T-cell (primary cell): ENCODE measurements around the gene FBXO34. TPM values are rescaled to one million over a fixed set of nuclear protein-coding genes. Genes with fewer than 3 reads are reported as not detected.
"Not testable (repeated sequence)": the region's sequence is repeated elsewhere in the genome, so short reads cannot be mapped to it uniquely, and the experiment has no call there.

Experiments
- ATAC-seq, 4 experiments: fragments of 200-7000 bp in 3 of 4; fragments of 150-1000 bp in 1 of 4; cut with Tn5 transposase; replicated peaks in 1 of 4; 1 replicate in 3 of 4; 2 replicates in 1 of 4; pipeline ENCODE4 v1.10.0; 2021; ENCODE audit warnings: moderate library complexity in 3 of 4, mild to moderate bottlenecking in 2 of 4, moderate number of reproducible peaks in 1 of 4
- CTCF ChIA-PET, 2 donors: fragments of 300-600 bp; sonication (Branson Sonifier 250); formaldehyde crosslinking; loops; one replicate each; lab custom pipeline; 2022; ENCODE audit warnings: antibody characterized with exemption in 2 of 2; lab: Charles Lee
- POLR2A ChIA-PET, 2 donors: fragments of 300-600 bp; sonication (Branson Sonifier 250); formaldehyde crosslinking; loops; one replicate each; lab custom pipeline; 2022; ENCODE audit warnings: antibody characterized with exemption in 2 of 2; lab: Charles Lee
- DNase-seq, 35 experiments: peaks; one replicate each; pipeline versions ENCODE4 v3.0.0 to v3.0.0-alpha.2; 2013 to 2023
- H3K27ac ChIP-seq: one replicate; pipeline ENCODE4 v1.5.1; 2013; ENCODE audit warnings: low read length
- H3K27me3 ChIP-seq, 2 experiments: replicated peaks in 1 of 2; 1 replicate in 1 of 2; 2 replicates in 1 of 2; pipeline versions ENCODE4 v1.6.1 to v1.7.0; 2013; ENCODE audit warnings: low read length in 1 of 2, mixed read lengths in 1 of 2; ENCODE audit not compliant: control insufficient read depth in 2 of 2, insufficient read depth in 2 of 2; ENCODE audit errors: extremely low read depth in 1 of 2
- H3K36me3 ChIP-seq, 2 donors: 1 replicate in 1 of 2; 2 replicates in 1 of 2; pipeline versions ENCODE4 v1.6.1 to v1.7.0; 2013; ENCODE audit warnings: low read length in 1 of 2; ENCODE audit not compliant: control insufficient read depth in 2 of 2, insufficient read depth in 1 of 2; ENCODE audit errors: extremely low read depth in 1 of 2
- H3K4me1 ChIP-seq, 2 experiments: 1 replicate in 1 of 2; 2 replicates in 1 of 2; pipeline versions ENCODE4 v1.6.1 to v1.7.0; 2013; ENCODE audit warnings: low read length in 2 of 2, mixed read lengths in 1 of 2; ENCODE audit not compliant: insufficient read depth in 2 of 2, control insufficient read depth in 1 of 2; ENCODE audit errors: extremely low read depth in 1 of 2
- H3K4me3 ChIP-seq, 2 donors: 1 replicate in 1 of 2; 2 replicates in 1 of 2; pipeline versions ENCODE4 v1.5.1 to v1.7.0; 2013; ENCODE audit warnings: mild to moderate bottlenecking in 2 of 2, low read length in 1 of 2, moderate library complexity in 1 of 2; ENCODE audit not compliant: control insufficient read depth in 1 of 2; ENCODE audit errors: extremely low read depth in 1 of 2
- H3K9me3 ChIP-seq: 2 replicates; pipeline ENCODE4 v1.7.0; 2013
- H3K27ac Mint-ChIP-seq, 2 donors: one replicate each; pipeline ENCODE4 v1.8.0; 2020 to 2021; ENCODE audit warnings: mild to moderate bottlenecking in 2 of 2, mixed read lengths in 2 of 2
- H3K27me3 Mint-ChIP-seq, 2 donors: one replicate each; pipeline ENCODE4 v1.8.0; 2021 to 2022; ENCODE audit warnings: mixed read lengths in 2 of 2
- H3K36me3 Mint-ChIP-seq: one replicate; pipeline ENCODE4 v1.8.0; 2021; ENCODE audit warnings: mixed read lengths
- H3K4me1 Mint-ChIP-seq, 3 donors: one replicate each; pipeline ENCODE4 v1.8.0; 2020 to 2022; ENCODE audit warnings: mixed read lengths in 3 of 3, mild to moderate bottlenecking in 1 of 3
- H3K4me3 Mint-ChIP-seq, 3 donors: one replicate each; pipeline ENCODE4 v1.8.0; 2020 to 2022; ENCODE audit warnings: mild to moderate bottlenecking in 3 of 3, mixed read lengths in 3 of 3, moderate library complexity in 3 of 3
- H3K9me3 Mint-ChIP-seq, 3 donors: one replicate each; pipeline ENCODE4 v1.8.0; 2020 to 2022; ENCODE audit warnings: mixed read lengths in 3 of 3
- WGBS: methylation state at CpG from one replicate; pipeline ENCODE4 v1.1.5; 2013; ENCODE audit warnings: missing lambda C conversion rate; ENCODE audit not compliant: insufficient coverage; 5-methylcytosine and 5-hydroxymethylcytosine counted together
- total RNA-seq, 35 experiments: library from RNA in 6 of 35; stranded (reverse) in 6 of 35; fragments of 120-200 nt in 1 of 35; gene quantifications; one replicate each; pipeline versions ENCODE4 v1.2.1 to v1.2.4 and lab custom pipeline; 2013 to 2026

Gene FBXO34
- total RNA-seq, 5 donors from 2014 or later (not counting 1 experiment from before 2014, with no cell fraction given): 22.1 to 36.9 (median 28.7) TPM

- POLR2A ChIA-PET: interaction anchor here in 1 of 2 donors (0.6 kb wide), 1 partner anchor 100 kb away, joined by 3 read pairs; the partner anchor contains the start of gene TBPL2
- H3K36me3 ChIP-seq: no peaks in the 10 kb centered on the region
- Mint-ChIP-seq H3K36me3 (no peaks in the 10 kb centered on the region), H3K4me3 (no peak overlapping the region), H3K27ac (peak overlapping the region; percentile 11 to 84), H3K9me3 (no peaks in the 10 kb centered on the region), H3K4me1 (peaks cover 78 to 85% (median 81%) of the 10 kb centered on the region in 3 donors), H3K27me3 (no peaks in the 10 kb centered on the region)
- peak in 1 of 35 experiments; percentile 14 for DNase-seq
- H3K27ac ChIP-seq: peak overlapping the region; percentile 30
- no peaks in the 10 kb centered on the region for H3K27me3 ChIP-seq
- no peak overlapping the region for H3K4me3 ChIP-seq
- CTCF ChIA-PET: interaction anchor here (0.6 to 0.8 kb wide), 5 partner anchors 14 to 80 kb away, joined by 3 to 6 read pairs (median 3); no protein-coding TSS in a partner anchor
- H3K9me3 ChIP-seq: no peaks in the 10 kb centered on the region
- peaks cover 40 to 44% of the 10 kb centered on the region in 2 experiments for H3K4me1 ChIP-seq
- 36% methylated on average over 1 of the region's 2 CpGs for WGBS
- ATAC-seq: peak in 1 of 4 experiments; percentile 17
Measured at GRCh38 chr14:55339770-55340169, 68.5 kb downstream of the FBXO34 start.

DNA sequence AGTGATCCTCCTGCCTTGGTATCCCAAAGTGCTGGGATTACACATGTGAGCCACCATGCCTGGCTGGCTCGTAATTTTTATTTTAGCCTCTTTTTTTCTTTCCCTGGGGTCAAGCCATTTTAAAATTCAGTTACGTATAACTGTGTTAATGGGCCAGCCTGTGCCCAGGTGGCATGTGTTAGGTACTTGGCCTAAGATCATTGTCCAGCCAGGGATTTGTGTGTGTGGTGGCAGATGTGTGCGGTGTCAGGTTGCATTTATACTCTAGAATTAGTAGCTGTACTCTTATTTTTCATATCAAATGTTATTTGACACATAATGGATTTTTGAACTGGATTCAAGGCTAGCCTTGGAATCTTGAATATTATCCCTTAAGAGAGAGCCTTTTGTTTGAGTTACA is 69.3 kb downstream of the FBXO34 start:
- Histone ChIP-seq H3K36me3 (no peaks in the 10 kb centered on the region), H3K9me3 (no peaks in the 10 kb centered on the region), H3K4me1 (peaks cover 36 to 39% of the 10 kb centered on the region in 2 experiments), H3K4me3 (no peak overlapping the region), H3K27ac (no peak overlapping the region), H3K27me3 (no peaks in the 10 kb centered on the region)
- H3K4me1 Mint-ChIP-seq: peaks cover 78 to 85% (median 81%) of the 10 kb centered on the region in 3 donors
- ATAC-seq: no peak
- H3K9me3 Mint-ChIP-seq: no peaks in the 10 kb centered on the region
- no peak for DNase-seq
- H3K27me3 Mint-ChIP-seq: no peaks in the 10 kb centered on the region
- CTCF ChIA-PET: interaction anchor here in 1 of 2 donors (0.6 to 0.8 kb wide), 2 partner anchors 14 to 22 kb away, joined by 3 to 6 read pairs; no protein-coding TSS in a partner anchor
- WGBS: 100% methylated on average over 2 of the region's 3 CpGs
- POLR2A ChIA-PET: no interaction called here
- peaks cover 4% of the 10 kb centered on the region for H3K36me3 Mint-ChIP-seq
- H3K4me3 Mint-ChIP-seq: no peak overlapping the region
- peak overlapping the region in 1 of 2 donors; percentile 29 for H3K27ac Mint-ChIP-seq

DNA sequence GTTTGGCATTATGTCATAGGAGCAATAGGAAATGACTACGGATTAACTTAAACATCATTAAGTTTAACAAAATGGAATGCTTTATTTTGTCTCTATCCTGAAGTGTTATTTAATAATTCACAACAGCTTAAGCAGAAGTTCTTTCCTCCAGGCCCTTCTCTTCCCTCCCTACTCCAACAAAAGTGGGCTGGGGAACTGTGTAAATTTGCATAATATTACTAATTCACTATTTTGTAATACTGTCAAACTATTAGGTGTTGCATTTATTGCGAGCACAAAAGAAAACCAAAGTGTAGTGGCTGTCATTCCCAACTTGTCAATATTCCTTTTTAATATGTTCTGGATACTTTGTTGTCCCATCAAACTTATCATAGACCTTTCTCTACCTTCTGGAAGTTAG is 70.6 kb downstream of the FBXO34 start:
- H3K9me3 ChIP-seq: no peaks in the 10 kb centered on the region
- no peaks in the 10 kb centered on the region for H3K36me3 ChIP-seq
- no peak for DNase-seq
- H3K27ac ChIP-seq: no peak overlapping the region
- Mint-ChIP-seq H3K4me3 (no peak overlapping the region), H3K27me3 (no peaks in the 10 kb centered on the region), H3K36me3 (peaks cover 4% of the 10 kb centered on the region), H3K9me3 (no peaks in the 10 kb centered on the region), H3K4me1 (peaks cover 77 to 84% (median 82%) of the 10 kb centered on the region in 3 donors), H3K27ac (no peak overlapping the region)
- H3K27me3 ChIP-seq: no peaks in the 10 kb centered on the region
- H3K4me3 ChIP-seq: no peak overlapping the region
- POLR2A ChIA-PET: interaction anchor here in 1 of 2 donors (0.6 kb wide), 1 partner anchor 106 kb away, joined by 3 read pairs; no protein-coding TSS in a partner anchor
- CTCF ChIA-PET: interaction anchor here in 1 of 2 donors (0.6 kb wide), 1 partner anchor 83 kb away, joined by 5 read pairs; no protein-coding TSS in a partner anchor
- WGBS: no CpG with 5 or more reads among the region's 2 CpGs
- no peak for ATAC-seq
- peaks cover 27 to 34% of the 10 kb centered on the region in 2 experiments for H3K4me1 ChIP-seq

- H3K36me3 Mint-ChIP-seq, DNase-seq, H3K27me3 Mint-ChIP-seq, H3K27me3 ChIP-seq, H3K36me3 ChIP-seq, POLR2A ChIA-PET, ATAC-seq, H3K27ac ChIP-seq, CTCF ChIA-PET, H3K9me3 Mint-ChIP-seq, H3K27ac Mint-ChIP-seq, H3K4me3 ChIP-seq, H3K9me3 ChIP-seq, H3K4me3 Mint-ChIP-seq: not testable (repeated sequence)
- H3K4me1 ChIP-seq: peaks cover 17 to 18% of the 10 kb centered on the region in 2 experiments
- H3K4me1 Mint-ChIP-seq: peaks cover 67 to 84% (median 78%) of the 10 kb centered on the region in 3 donors
- 100% methylated on average over 1 of the region's 6 CpGs for WGBS
Measured at GRCh38 chr14:55344582-55345163, 73.5 kb downstream of the FBXO34 start.

DNA sequence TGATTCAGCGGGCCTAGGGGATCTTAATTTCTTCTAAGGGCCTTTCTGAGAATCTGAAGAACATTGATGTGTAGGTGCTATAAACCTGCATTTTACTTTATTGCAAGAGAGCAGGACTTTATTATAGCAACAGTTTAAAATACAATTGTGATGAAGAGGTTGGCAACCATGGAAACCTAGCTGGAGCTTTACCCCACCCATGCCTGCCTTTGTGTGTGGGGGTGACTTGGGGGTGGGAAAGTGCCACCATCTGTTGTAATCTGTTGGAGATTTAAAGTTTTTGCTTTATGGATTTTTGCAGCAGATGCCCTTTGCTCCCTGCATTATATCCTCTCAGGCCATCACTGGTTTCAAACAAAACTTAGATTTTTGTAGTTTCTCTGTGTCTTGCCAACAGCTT is 75.8 kb downstream of the FBXO34 start:
- DNase-seq (no peak), ATAC-seq (no peak)
- peaks cover 2 to 19% of the 10 kb centered on the region in 2 donors for H3K36me3 ChIP-seq
- no peak overlapping the region for H3K27ac ChIP-seq
- POLR2A ChIA-PET: interaction anchor here in 1 of 2 donors (0.7 kb wide), 1 partner anchor 28 kb away, joined by 3 read pairs; no protein-coding TSS in a partner anchor
- Mint-ChIP-seq H3K9me3 (no peaks in the 10 kb centered on the region), H3K27me3 (no peaks in the 10 kb centered on the region), H3K27ac (no peak overlapping the region), H3K36me3 (peaks cover 20% of the 10 kb centered on the region), H3K4me3 (no peak overlapping the region), H3K4me1 (peaks cover 44 to 68% (median 64%) of the 10 kb centered on the region in 3 donors)
- H3K9me3 ChIP-seq: no peaks in the 10 kb centered on the region
- WGBS: no CpG with 5 or more reads among the region's 1 CpG
- H3K27me3 ChIP-seq: no peaks in the 10 kb centered on the region
- CTCF ChIA-PET: interaction anchor here in 1 of 2 donors (0.6 to 1.9 kb wide), 6 partner anchors 8 to 280 kb away, joined by 3 to 6 read pairs (median 4); no protein-coding TSS in a partner anchor
- H3K4me3 ChIP-seq: no peak overlapping the region
- H3K4me1 ChIP-seq: peaks cover 6 to 13% of the 10 kb centered on the region in 2 experiments

- Histone ChIP-seq H3K36me3 (peaks cover 2 to 25% of the 10 kb centered on the region in 2 donors), H3K9me3 (no peaks in the 10 kb centered on the region), H3K27ac (no peak overlapping the region), H3K27me3 (no peaks in the 10 kb centered on the region), H3K4me3 (no peak overlapping the region), H3K4me1 (peaks cover 6 to 11% of the 10 kb centered on the region in 2 experiments)
- no peak overlapping the region for H3K4me3 Mint-ChIP-seq
- no peaks in the 10 kb centered on the region for H3K27me3 Mint-ChIP-seq
- H3K4me1 Mint-ChIP-seq: peaks cover 44 to 63% (median 57%) of the 10 kb centered on the region in 3 donors
- no peak for DNase-seq
- no peaks in the 10 kb centered on the region for H3K9me3 Mint-ChIP-seq
- peaks cover 23% of the 10 kb centered on the region for H3K36me3 Mint-ChIP-seq
- ChIA-PET POLR2A (interaction anchor here in 1 of 2 donors (0.6 to 0.7 kb wide), 2 partner anchors 9 to 27 kb away, joined by 3 read pairs; no protein-coding TSS in a partner anchor), CTCF (interaction anchor here in 1 of 2 donors (0.8 to 1.9 kb wide), 4 partner anchors 14 to 281 kb away, joined by 3 to 6 read pairs (median 4); no protein-coding TSS in a partner anchor)
- ATAC-seq: no peak
- no CpG with 5 or more reads among the region's 3 CpGs for WGBS
- peak overlapping the region in 1 of 2 donors; percentile 15 for H3K27ac Mint-ChIP-seq
Measured at GRCh38 chr14:55347748-55348147, 76.5 kb downstream of the FBXO34 start.
